ENCODE measurements around the gene DHRS7B. TPM values are rescaled to one million over a fixed set of nuclear protein-coding genes. Genes with fewer than 3 reads are reported as not detected.

The DHRS7B gene, protein sequence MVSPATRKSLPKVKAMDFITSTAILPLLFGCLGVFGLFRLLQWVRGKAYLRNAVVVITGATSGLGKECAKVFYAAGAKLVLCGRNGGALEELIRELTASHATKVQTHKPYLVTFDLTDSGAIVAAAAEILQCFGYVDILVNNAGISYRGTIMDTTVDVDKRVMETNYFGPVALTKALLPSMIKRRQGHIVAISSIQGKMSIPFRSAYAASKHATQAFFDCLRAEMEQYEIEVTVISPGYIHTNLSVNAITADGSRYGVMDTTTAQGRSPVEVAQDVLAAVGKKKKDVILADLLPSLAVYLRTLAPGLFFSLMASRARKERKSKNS
- 14.0 and 26.1 TPM in 2 replicates for total RNA-seq

DNA sequence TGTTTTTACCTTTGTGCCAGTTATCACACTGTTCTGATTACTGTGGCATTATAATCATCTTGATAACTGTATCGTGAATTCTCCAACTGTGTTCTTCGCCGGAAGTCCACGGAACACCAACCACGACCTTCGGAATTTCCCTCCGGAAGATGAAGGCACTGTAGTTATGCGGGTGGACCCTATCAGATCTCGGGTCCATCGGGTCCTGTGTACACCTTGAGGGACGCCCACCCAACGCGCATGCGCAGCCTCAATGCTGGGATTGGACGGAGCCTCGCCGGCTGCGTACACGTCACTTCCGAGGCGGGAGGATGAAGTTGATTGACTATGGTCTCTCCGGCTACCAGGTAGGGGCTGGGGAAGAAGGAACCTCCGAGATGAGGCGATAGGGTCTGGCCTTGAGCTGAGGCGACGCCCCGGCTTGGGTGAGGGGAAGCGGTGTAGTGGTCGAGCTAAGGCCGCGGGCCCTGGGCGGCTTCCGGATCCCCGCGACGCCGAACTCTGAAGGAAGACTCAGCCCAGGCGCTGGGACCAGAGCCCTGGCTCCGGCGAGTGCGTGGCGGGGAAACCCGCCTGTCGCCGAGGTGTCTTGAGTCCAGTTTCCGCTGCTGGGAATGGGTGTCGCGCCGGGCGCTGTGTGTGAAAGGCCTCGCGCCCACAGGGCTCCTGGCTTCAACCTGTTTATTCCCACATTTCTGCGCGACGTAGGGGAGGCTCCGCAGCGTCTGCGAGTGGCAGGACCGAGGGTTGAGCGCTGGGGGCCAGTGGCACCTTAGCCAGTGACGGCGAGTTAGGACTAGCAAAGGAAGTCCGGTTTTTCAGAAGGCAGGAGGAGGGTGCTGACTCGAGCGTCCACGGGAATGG is at the start of gene DHRS7B:
TSS of gene DHRS7B (plus strand) at position 320 of the 864 bp plus-strand sequence. CDS start at position 328, 8 bp downstream.

DNA sequence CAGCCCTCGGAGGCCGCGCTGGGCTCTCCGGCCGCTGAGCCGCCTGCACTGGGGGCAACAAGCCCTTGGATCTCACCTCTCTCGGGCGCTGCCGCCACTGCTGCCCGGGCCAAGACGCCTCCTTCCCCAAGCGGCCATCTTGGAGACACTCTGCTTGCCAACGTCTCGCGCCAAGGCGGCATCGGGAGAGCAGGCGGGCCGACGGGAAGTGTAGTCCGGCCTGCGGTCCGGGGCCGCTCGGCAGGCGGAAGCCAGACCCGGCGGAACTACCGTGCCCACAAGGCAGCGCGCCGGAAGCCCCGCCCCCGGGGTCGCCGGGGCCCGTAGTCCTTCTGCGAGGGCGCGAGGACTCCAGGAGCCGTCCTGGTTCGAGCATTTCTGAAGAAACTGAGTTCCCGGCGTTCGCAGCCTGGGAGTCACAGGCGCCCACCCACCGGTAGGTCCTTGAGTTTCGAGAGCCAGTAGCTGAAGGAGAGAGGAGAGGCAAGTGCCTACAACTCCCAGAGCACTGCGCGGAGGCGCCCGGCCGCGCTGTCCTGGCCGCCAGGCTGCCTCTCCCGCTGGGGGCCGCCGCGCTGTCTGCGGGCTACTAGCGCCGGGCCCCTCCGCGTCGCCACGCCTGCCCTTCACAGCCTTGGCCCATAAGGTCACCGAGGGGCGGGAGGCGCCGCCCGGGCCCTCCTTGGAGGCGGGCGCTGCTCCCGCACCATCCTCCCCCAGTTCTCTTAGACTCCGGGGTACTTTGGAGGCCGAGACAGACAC is 87.4 kb downstream of the DHRS7B start, which contains the start of gene TMEM11:
TSS of gene TMEM11 (minus strand) at position 147 of the 762 bp plus-strand sequence. CDS start at position 138, 9 bp downstream.

Other genes with a start within 250 kb of the DHRS7B start
- 226 and 241 TPM in 2 replicates for gene USP22, start 84.0 kb upstream of the DHRS7B start, total RNA-seq
- 17.2 and 24.4 TPM in 2 replicates for gene TMEM11, start 87.2 kb downstream of the DHRS7B start, total RNA-seq
- 0.97 and 1.1 TPM in 2 replicates for gene NATD1, start 126.4 kb downstream of the DHRS7B start, total RNA-seq
- 9.7 and 11.0 TPM in 2 replicates for gene MAP2K3, start 157.7 kb downstream of the DHRS7B start, total RNA-seq
- gene KCNJ12, start 249.4 kb downstream of the DHRS7B start, total RNA-seq = 0.61 and 0.65 TPM in 2 replicates

All from epithelial cell of umbilical artery (primary cell).